SK-N-SH (cell line): Measurements from ENCODE around the gene PGBD4. TPM values are rescaled to one million over a fixed set of nuclear protein-coding genes. Genes with fewer than 3 reads are reported as not detected.
A peak's percentile ranks its signal among the peaks of the same experiment; 100 is the strongest.

Experiments
- CTCF ChIA-PET: fragments of 300-600, 350-600 bp; formaldehyde crosslinking; extraction: SDS; loops from one replicate; lab custom pipeline; 2021; lab: Yijun Ruan, JAX
- POLR2A ChIA-PET: fragments of 350-600 bp; sonication (Branson Sonifier 250); formaldehyde crosslinking; extraction: SDS; loops from one replicate; lab custom pipeline; 2020; ENCODE audit warnings: antibody characterized with exemption, inconsistent platforms; lab: Yijun Ruan, JAX
- DNase-seq: peaks from one replicate; pipeline ENCODE4 v3.0.0; 2012
- H2AFZ ChIP-seq: fragments of 200-600 bp; sonication (generic); 2 replicates; pipeline ENCODE4 v1.8.1; 2016; ENCODE audit warnings: antibody characterized with exemption, mild to moderate bottlenecking, low read depth
- H3F3A ChIP-seq: fragments of 200-600 bp; sonication (generic); replicated peaks from 2 replicates; pipeline ENCODE3; 2016; ENCODE audit warnings: antibody characterized with exemption, mild to moderate bottlenecking; ENCODE audit not compliant: insufficient read depth
- H3K27ac ChIP-seq, 2 experiments: fragments of 200-500 bp in 1 of 2; fragments of 200-600 bp in 1 of 2; sonication (Bioruptor generic) in 1 of 2; sonication (generic), shearing (Covaris generic) in 1 of 2; 2 replicates each; pipeline versions ENCODE4 v1.5.1 to v1.6.1; 2014 to 2016; ENCODE audit warnings: low read depth in 2 of 2, inconsistent platforms in 1 of 2, low read length in 1 of 2, mild to moderate bottlenecking in 1 of 2, mixed read lengths in 1 of 2
- H3K27me3 ChIP-seq: fragments of 200-600 bp; sonication (generic), shearing (Covaris generic); 2 replicates; pipeline ENCODE4 v1.6.1; 2016; ENCODE audit warnings: mixed run types; ENCODE audit not compliant: insufficient read depth
- H3K36me3 ChIP-seq, 2 experiments: fragments of 200-500 bp in 1 of 2; fragments of 200-600 bp in 1 of 2; sonication (Bioruptor generic) in 1 of 2; sonication (generic) in 1 of 2; replicated peaks in 1 of 2; 2 replicates each; pipeline versions ENCODE3 to v1.5.1; 2014 to 2016; ENCODE audit warnings: low read length in 1 of 2, mild to moderate bottlenecking in 1 of 2; ENCODE audit not compliant: insufficient read depth in 2 of 2, control insufficient read depth in 1 of 2
- H3K4me1 ChIP-seq, 2 experiments: fragments of 200-500 bp in 1 of 2; fragments of 200-600 bp in 1 of 2; sonication (Bioruptor generic) in 1 of 2; sonication (generic), shearing (Covaris generic) in 1 of 2; 2 replicates each; pipeline versions ENCODE4 v1.5.1 to v1.6.1; 2014 to 2016; ENCODE audit warnings: low read depth in 1 of 2, low read length in 1 of 2, mixed run types in 1 of 2; ENCODE audit not compliant: insufficient read depth in 2 of 2, control insufficient read depth in 1 of 2
- H3K4me2 ChIP-seq: fragments of 200-600 bp; sonication (generic), shearing (Covaris generic); 2 replicates; pipeline ENCODE4 v1.6.1; 2017; ENCODE audit warnings: mixed run types
- H3K4me3 ChIP-seq, 2 experiments: fragments of 200-500 bp in 1 of 2; fragments of 200-600 bp in 1 of 2; sonication (Bioruptor generic) in 1 of 2; sonication (generic), shearing (Covaris generic) in 1 of 2; 2 replicates each; pipeline versions ENCODE4 v1.5.1 to v1.8.1; 2014 to 2016; ENCODE audit warnings: low read depth in 2 of 2, inconsistent platforms in 1 of 2, low read length in 1 of 2, mild to moderate bottlenecking in 1 of 2, mixed read lengths in 1 of 2, moderate library complexity in 1 of 2
- H3K79me2 ChIP-seq: fragments of 200-600 bp; sonication (generic); 2 replicates; pipeline ENCODE4 v1.8.1; 2017; ENCODE audit warnings: mild to moderate bottlenecking; ENCODE audit not compliant: insufficient read depth
- H3K9ac ChIP-seq: fragments of 200-600 bp; sonication (generic); 2 replicates; pipeline ENCODE4 v1.6.1; 2017; ENCODE audit warnings: mixed run types
- H3K9me2 ChIP-seq: fragments of 200-600 bp; sonication (generic); 2 replicates; pipeline ENCODE4 v1.6.1; 2017; ENCODE audit warnings: mixed run types
- H3K9me3 ChIP-seq: fragments of 200-600 bp; sonication (generic); 2 replicates; pipeline ENCODE4 v1.6.1; 2017; ENCODE audit warnings: mixed run types, mild to moderate bottlenecking, moderate library complexity
- H4K20me1 ChIP-seq: fragments of 200-600 bp; sonication (generic); 2 replicates; pipeline ENCODE4 v1.6.1; 2017; ENCODE audit warnings: mild to moderate bottlenecking, mixed run types; ENCODE audit not compliant: insufficient read depth
- EP300 ChIP-seq, 2 experiments: IDR thresholded peaks; 2 replicates each; pipeline versions ENCODE4 v1.4.0 to v1.6.1; 2012; ENCODE audit warnings: borderline replicate concordance in 1 of 2, low read depth in 1 of 2, low read length in 1 of 2
- FOXJ3 ChIP-seq: sonication (generic); formaldehyde crosslinking; IDR thresholded peaks from 2 replicates; pipeline ENCODE4 v1.5.1; 2020; ENCODE audit warnings: mild to moderate bottlenecking, missing genetic modification reagents
- FOXM1 ChIP-seq: IDR thresholded peaks from 2 replicates; pipeline ENCODE4 v1.4.0; 2012; ENCODE audit warnings: low read depth, mild to moderate bottlenecking
- GABPA ChIP-seq: IDR thresholded peaks from 2 replicates; pipeline ENCODE4 v1.4.0; 2012; ENCODE audit warnings: low read depth, mild to moderate bottlenecking
- GATA2 ChIP-seq: sonication (generic); formaldehyde crosslinking; IDR thresholded peaks from 2 replicates; pipeline ENCODE4 v1.5.0; 2020; ENCODE audit warnings: mild to moderate bottlenecking, missing genetic modification reagents
- MAX ChIP-seq: IDR thresholded peaks from 2 replicates; pipeline ENCODE4 v1.4.0; 2012; ENCODE audit warnings: low read depth
- MEF2A ChIP-seq: IDR thresholded peaks from 2 replicates; pipeline ENCODE4 v1.4.0; 2012; ENCODE audit warnings: low read depth, borderline replicate concordance
- MXI1 ChIP-seq: IDR thresholded peaks from 2 replicates; pipeline ENCODE4 v1.6.1; 2012; ENCODE audit warnings: mild to moderate bottlenecking, low read depth, low read length, improper control_type of control experiment
- NFIC ChIP-seq: IDR thresholded peaks from 2 replicates; pipeline ENCODE4 v1.4.0; 2012; ENCODE audit warnings: borderline replicate concordance
- NRF1 ChIP-seq: IDR thresholded peaks from 2 replicates; pipeline ENCODE4 v1.6.1; 2012; ENCODE audit warnings: low read depth, mild to moderate bottlenecking, low read length
- RAD21 ChIP-seq: IDR thresholded peaks from 2 replicates; pipeline ENCODE4 v1.6.1; 2012; ENCODE audit warnings: mild to moderate bottlenecking, low read length
- RXRA ChIP-seq: IDR thresholded peaks from 2 replicates; pipeline ENCODE4 v1.4.0; 2012; ENCODE audit warnings: low read depth, mild to moderate bottlenecking, borderline replicate concordance
- SIN3A ChIP-seq: IDR thresholded peaks from 2 replicates; pipeline ENCODE4 v1.6.1; 2012; ENCODE audit warnings: low read depth, mild to moderate bottlenecking, low read length, moderate library complexity, borderline replicate concordance
- SMC3 ChIP-seq: IDR thresholded peaks from 2 replicates; pipeline ENCODE4 v1.6.1; 2012; ENCODE audit warnings: low read depth, low read length, improper control_type of control experiment
- TEAD4 ChIP-seq: IDR thresholded peaks from 2 replicates; pipeline ENCODE4 v1.4.0; 2012; ENCODE audit warnings: mild to moderate bottlenecking, borderline replicate concordance; ENCODE audit not compliant: insufficient read depth
- USF2 ChIP-seq: fragments of 150-350 bp; IDR thresholded peaks from 2 replicates; pipeline ENCODE4 v1.6.1; 2017; ENCODE audit warnings: antibody characterized with exemption, low read length, low read depth, borderline replicate concordance
- ZBTB33 ChIP-seq: IDR thresholded peaks from 2 replicates; pipeline ENCODE4 v1.4.0; 2012; ENCODE audit warnings: low read depth, borderline replicate concordance
- WGBS: methylation state at CpG from one replicate; pipeline ENCODE4 v1.1.6; 2017; ENCODE audit warnings: low lambda C conversion rate; 5-methylcytosine and 5-hydroxymethylcytosine counted together
- polyA plus RNA-seq, 3 experiments: library from polyadenylated mRNA; depleted of rRNA; stranded (reverse); fragments of >200 nt; gene quantifications; 2 replicates each; pipeline ENCODE4 v1.2.3, GENCODE V29; 2012
- TF ChIP-seq, protein P1 (sequence below): fragments of 200-600 bp; sonication (generic); IDR thresholded peaks from 2 replicates; pipeline ENCODE4 v1.6.1; 2017; ENCODE audit warnings: antibody characterized with exemption, mild to moderate bottlenecking, moderate library complexity
- TF ChIP-seq, protein P2 (sequence below): fragments of 150-350 bp; IDR thresholded peaks from 2 replicates; pipeline ENCODE4 v1.6.1; 2016; ENCODE audit warnings: mild to moderate bottlenecking, low read depth, low read length

Gene PGBD4
- polyA plus RNA-seq, 1 of the 3 experiments (the other 2 are of a cell fraction), result 0.77 TPM

DNA sequence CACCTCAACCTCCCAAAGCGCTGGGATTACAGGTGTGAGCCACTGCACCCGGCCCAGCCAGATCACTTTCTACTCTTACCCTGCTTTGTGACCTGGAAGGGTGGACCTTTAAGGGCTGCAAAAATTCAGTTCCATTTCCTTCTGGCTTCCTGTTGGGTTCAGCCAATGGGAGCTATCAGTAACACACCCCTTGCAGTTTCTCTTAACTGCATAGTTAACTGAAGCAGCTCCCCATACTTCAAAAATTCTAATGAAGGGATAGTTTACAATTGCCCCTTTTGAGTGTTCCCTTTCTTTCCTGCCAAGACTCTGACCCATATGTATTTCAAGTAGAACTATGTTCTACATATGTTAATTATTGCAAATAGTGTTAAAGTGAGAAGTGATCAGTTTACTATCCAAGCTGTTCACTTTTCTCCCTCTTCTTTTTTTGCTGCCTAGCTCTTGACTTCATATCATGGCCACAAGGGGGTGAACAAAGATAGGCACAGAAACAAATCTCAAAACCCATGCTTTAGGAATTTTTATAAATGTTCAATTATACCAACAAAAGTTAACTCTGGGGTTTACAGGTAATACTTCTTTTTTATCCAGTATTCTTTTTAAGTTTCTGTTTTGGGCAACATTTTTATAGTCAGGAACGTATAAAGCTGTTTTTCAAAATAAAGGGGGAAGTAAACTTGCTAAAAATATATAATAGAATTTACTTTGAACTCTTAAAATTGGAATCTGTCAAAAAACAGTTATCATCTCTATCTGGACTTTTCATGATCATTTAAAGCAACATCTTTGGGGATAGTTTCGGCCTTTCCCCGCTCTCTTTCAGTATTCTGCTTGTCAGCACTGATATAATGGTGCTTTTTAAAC, 8.1 kb downstream of the PGBD4 start:
- WGBS, result 51% methylated on average over 5 of the region's 5 CpGs
- TF ChIP-seq, protein P1, sequence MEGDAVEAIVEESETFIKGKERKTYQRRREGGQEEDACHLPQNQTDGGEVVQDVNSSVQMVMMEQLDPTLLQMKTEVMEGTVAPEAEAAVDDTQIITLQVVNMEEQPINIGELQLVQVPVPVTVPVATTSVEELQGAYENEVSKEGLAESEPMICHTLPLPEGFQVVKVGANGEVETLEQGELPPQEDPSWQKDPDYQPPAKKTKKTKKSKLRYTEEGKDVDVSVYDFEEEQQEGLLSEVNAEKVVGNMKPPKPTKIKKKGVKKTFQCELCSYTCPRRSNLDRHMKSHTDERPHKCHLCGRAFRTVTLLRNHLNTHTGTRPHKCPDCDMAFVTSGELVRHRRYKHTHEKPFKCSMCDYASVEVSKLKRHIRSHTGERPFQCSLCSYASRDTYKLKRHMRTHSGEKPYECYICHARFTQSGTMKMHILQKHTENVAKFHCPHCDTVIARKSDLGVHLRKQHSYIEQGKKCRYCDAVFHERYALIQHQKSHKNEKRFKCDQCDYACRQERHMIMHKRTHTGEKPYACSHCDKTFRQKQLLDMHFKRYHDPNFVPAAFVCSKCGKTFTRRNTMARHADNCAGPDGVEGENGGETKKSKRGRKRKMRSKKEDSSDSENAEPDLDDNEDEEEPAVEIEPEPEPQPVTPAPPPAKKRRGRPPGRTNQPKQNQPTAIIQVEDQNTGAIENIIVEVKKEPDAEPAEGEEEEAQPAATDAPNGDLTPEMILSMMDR, result peak; percentile 85
- TF ChIP-seq SMC3 (peak; percentile 64), RXRA (no peak), RAD21 (peak; percentile 85), NRF1 (no peak)
- POLR2A ChIA-PET, result interaction anchor here (1.2 kb wide), 1 partner anchor 99 kb away, joined by 5 read pairs; the partner anchor contains the start of gene KATNBL1
- Histone ChIP-seq H4K20me1 (no peaks in the 10 kb centered on the region), H3K27me3 (no peaks in the 10 kb centered on the region), H3K27ac (no peak overlapping the region), H3K4me2 (no peak overlapping the region), H3K4me3 (no peak overlapping the region), H3K9me2 (no peaks in the 10 kb centered on the region), H3K36me3 (no peaks in the 10 kb centered on the region), H3K79me2 (no peaks in the 10 kb centered on the region), H3K9ac (no peak overlapping the region), H3K4me1 (no peaks in the 10 kb centered on the region), H2AFZ (peak overlapping the region; percentile 12), H3K9me3 (no peaks in the 10 kb centered on the region), H3F3A (no peaks in the 10 kb centered on the region)
- CTCF ChIA-PET, result interaction anchor here (0.8 to 4.4 kb wide), 24 partner anchors 8 to 478 kb away, joined by 3 to 66 read pairs (median 5); partner anchors contain the start of genes EMC4, EMC7, KATNBL1 and PGBD4
- peak; percentile 39 for DNase-seq

GRCh38 chr15:34111488-34111887, 9.6 kb downstream of the PGBD4 start:
- CTCF ChIA-PET, result interaction anchor here (4.4 kb wide), 1 partner anchor 97 kb away, joined by 66 read pairs; the partner anchor contains the start of gene KATNBL1
- 72% methylated on average over 6 of the region's 6 CpGs for WGBS
- no peak for TF ChIP-seq FOXM1
- no peak for TF ChIP-seq NRF1
- no peak for TF ChIP-seq MEF2A
- no peak for TF ChIP-seq ZBTB33
- TF ChIP-seq FOXJ3 (CRISPR knock-in tag), result no peak
- no peak for TF ChIP-seq NFIC
- no peak for TF ChIP-seq EP300 (IDR thresholded peaks at IDR 0.05; ENCODE audit: borderline replicate concordance in 1 of 2, low read depth in 1 of 2, low read length in 1 of 2)
- TF ChIP-seq TEAD4, result no peak
- TF ChIP-seq MXI1, result no peak
- no peak for TF ChIP-seq MAX
- no peak for TF ChIP-seq RAD21
- no peak for TF ChIP-seq GATA2
- no peak for TF ChIP-seq SMC3
- no peak for TF ChIP-seq USF2
- TF ChIP-seq, protein P2, sequence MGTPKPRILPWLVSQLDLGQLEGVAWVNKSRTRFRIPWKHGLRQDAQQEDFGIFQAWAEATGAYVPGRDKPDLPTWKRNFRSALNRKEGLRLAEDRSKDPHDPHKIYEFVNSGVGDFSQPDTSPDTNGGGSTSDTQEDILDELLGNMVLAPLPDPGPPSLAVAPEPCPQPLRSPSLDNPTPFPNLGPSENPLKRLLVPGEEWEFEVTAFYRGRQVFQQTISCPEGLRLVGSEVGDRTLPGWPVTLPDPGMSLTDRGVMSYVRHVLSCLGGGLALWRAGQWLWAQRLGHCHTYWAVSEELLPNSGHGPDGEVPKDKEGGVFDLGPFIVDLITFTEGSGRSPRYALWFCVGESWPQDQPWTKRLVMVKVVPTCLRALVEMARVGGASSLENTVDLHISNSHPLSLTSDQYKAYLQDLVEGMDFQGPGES, result no peak
- TF ChIP-seq GABPA, result no peak
- no peak for TF ChIP-seq SIN3A

More at GRCh38 chr15:34111488-34111887, 9.6 kb downstream of the PGBD4 start:
- POLR2A ChIA-PET, result interaction anchor here (1.2 kb wide), 1 partner anchor 97 kb away, joined by 5 read pairs; no protein-coding TSS in a partner anchor
- no peak overlapping the region for H3K4me3 ChIP-seq
- no peaks in the 10 kb centered on the region for H3K9me2 ChIP-seq
- H3K9me3 ChIP-seq, result no peaks in the 10 kb centered on the region
- no peak overlapping the region for H3K27ac ChIP-seq
- H3K36me3 ChIP-seq, result no peaks in the 10 kb centered on the region
- H3K4me2 ChIP-seq, result no peak overlapping the region
- H3K4me1 ChIP-seq, result no peaks in the 10 kb centered on the region
- no peak overlapping the region for H3K9ac ChIP-seq
- no peaks in the 10 kb centered on the region for H3K27me3 ChIP-seq
- DNase-seq, result no peak
- no peaks in the 10 kb centered on the region for H3F3A ChIP-seq
- H4K20me1 ChIP-seq, result no peaks in the 10 kb centered on the region
- peak overlapping the region; percentile 12; the same call in 1 of the 2 replicates for H2AFZ ChIP-seq
- no peaks in the 10 kb centered on the region for H3K79me2 ChIP-seq
